HG02840 (cell line): ENCODE data around the gene PGD.
A peak's percentile ranks its signal among the peaks of the same experiment; 100 is the strongest.
"Not testable (repeated sequence)": the region's sequence is repeated elsewhere in the genome, so short reads cannot be mapped to it uniquely, and the experiment has no call there.

Experiments used
- ATAC-seq: cut with Tn5 transposase; IDR thresholded peaks from one replicate; pipeline ENCODE4 v1.9.1; 2021; ENCODE audit warnings: mild to moderate bottlenecking, moderate library complexity, moderate number of reproducible peaks; ENCODE audit not compliant: unreplicated experiment, low FRiP score

PGD gene

DNA sequence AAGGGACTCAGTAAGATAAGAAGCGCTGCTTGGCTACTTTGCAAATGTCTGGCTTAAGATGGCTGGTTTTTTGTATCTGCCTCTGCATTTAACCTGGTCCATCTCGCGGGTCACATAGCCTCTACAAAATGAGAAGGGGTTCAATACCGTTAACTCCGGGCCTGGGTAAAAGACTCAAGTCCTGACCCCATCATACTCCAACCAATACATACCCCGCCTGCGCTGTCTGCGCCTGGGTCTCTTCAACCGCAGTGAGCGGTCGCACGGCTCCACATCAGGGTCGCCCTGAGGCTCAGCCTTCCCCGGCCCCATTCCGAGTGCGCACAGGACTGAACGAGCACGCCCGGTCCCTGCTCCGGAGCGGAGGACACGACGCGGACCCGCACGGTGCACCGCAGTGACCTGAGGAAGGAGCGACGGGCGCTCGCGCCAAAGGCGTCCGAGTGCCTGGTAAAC is 558 bp upstream of the PGD start:
- ATAC-seq: no peak

DNA sequence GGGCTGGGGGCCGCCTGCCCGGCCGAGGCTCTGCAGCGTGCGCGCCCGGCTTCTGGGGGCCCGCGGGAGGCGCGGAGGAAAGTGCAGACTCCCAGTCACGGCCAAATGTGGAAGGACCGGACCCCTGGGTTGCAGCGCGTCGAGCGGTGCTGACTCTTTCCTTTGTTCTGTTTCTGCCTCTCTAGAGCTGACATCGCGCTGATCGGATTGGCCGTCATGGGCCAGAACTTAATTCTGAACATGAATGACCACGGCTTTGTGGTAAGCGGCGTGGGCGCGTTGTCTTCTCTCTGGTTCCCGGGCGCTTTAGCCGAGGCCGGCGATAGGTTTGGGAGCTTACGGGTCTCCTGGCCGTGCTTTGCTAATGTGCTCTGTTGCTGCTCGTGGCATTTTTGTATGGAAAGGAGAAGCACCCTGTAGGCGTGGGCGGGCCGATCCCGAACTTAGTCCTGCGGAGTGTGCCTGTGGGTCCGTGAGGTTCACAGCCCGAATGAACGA is 629 bp downstream of the PGD start:
- ATAC-seq: no peak

GRCh38 chr1:10400013-10400412 is 1.1 kb downstream of the PGD start:
- no peak for ATAC-seq

GRCh38 chr1:10401281-10401680 is 2.4 kb downstream of the PGD start:
- ATAC-seq: no peak

- no peak for ATAC-seq
Observed at GRCh38 chr1:10402729-10403274, 3.9 kb downstream of the PGD start.

DNA sequence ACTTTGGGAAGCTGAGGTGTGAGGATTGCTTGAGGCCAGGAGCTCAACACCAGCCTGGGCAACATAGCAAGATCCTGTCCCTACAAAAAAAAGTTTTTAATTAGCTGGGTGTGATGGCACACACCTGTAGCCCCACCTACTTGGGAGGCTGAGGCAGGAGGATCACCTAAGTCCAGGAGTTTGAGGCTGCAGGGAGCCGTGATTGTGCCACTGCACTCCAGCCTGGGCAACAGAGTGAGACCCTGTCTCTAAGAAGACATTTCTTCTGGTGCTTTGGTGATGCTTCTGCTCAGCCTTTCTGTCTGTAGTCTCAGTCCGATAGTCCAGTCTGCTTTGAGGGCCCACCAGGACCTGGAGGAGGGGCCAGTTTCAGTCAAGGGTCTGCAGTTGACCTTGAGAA is 8.3 kb downstream of the PGD start:
- no peak for ATAC-seq

GRCh38 chr1:10415211-10415930 is 16.5 kb downstream of the PGD start:
- no peak for ATAC-seq

- not testable (repeated sequence) for ATAC-seq
Observed at GRCh38 chr1:10415967-10416366, 17.1 kb downstream of the PGD start.

- ATAC-seq: not testable (repeated sequence)
Observed at GRCh38 chr1:10418741-10419140, 19.9 kb downstream of the PGD start.

- no peak for ATAC-seq
Observed at GRCh38 chr1:10419351-10419750, 20.5 kb downstream of the PGD start.

- no peak for ATAC-seq
Observed at GRCh38 chr1:10421637-10422036, 22.8 kb downstream of the PGD start.

DNA sequence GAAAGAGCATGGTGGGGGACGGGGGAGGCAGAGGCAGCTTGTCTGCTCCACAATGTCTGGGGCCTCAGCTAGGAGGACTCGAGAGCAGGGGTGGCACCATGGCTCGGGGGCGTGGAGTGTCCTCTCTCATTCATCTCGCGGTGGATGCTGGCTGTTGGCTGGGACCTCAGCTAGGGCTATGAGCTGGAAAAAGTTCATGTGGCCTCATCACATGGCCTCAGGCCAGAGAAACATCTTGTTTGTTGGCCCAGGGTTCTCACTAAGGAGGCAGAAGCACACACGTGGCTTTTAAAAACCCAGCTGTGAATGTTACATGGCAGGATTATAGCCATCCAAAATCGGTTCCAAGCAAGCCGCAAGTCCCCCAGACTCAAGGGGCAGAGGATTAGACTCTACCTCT is 25.2 kb downstream of the PGD start:
- ATAC-seq: no peak

DNA sequence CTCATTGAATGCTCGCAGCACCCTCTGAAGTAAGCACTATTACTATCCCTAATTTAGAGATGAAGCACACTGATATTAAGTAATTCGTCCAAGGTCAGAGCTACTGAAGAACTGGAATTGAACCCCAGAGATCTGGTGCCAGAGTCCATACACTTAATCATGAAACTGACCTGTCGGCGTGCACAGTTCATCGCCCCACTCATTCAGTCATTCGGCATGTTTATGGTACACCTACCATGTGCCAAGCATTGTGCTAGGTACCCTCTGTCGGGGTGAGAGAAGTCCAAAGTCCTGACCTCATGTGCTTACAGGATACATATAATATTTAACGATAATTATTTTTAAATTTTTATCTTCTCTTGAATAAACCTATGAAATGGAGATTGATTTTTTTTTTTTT is 25.8 kb downstream of the PGD start:
- ATAC-seq: no peak

- ATAC-seq: not testable (repeated sequence)
Observed at GRCh38 chr1:10425826-10426534, 27.1 kb downstream of the PGD start.

GRCh38 chr1:10426535-10426848 is 27.6 kb downstream of the PGD start:
- ATAC-seq: not testable (repeated sequence)

DNA sequence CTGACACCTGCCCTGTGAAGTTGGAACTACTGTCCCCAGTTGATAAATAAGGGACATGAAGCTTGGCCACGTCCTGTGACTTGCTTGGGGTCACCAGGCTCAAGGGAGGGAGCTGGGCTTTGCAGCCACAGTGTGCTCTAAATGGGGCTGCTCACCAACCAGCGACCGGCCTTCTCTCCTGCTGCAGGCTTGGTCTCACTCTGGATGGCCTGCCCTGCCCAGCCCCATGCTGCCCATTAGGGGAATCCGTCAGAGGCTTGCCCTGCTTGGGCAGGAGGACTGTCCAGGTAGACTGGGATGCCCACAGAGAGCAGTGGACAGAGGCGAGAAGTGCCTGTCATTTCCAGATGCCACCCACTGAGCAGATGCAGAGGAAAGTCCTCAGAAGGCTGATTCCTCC is 30.1 kb downstream of the PGD start:
- no peak for ATAC-seq

DNA sequence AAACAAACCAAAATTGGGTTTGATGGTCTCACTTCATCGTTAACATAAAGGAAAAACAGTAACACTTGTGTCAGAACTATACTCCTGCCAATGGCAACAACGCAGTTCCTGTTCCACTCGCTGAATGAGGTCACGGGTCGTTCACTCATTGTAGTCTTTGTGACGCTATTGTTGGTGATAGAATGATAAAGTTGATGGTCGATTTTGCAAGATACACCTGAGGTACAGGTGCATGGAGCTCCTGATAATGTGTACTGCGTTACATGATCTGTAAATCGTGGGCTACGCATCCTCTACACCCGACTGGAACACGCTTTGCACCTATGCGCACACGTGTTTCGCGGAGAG is 31.0 kb downstream of the PGD start:
- peak; percentile 9 for ATAC-seq

DNA sequence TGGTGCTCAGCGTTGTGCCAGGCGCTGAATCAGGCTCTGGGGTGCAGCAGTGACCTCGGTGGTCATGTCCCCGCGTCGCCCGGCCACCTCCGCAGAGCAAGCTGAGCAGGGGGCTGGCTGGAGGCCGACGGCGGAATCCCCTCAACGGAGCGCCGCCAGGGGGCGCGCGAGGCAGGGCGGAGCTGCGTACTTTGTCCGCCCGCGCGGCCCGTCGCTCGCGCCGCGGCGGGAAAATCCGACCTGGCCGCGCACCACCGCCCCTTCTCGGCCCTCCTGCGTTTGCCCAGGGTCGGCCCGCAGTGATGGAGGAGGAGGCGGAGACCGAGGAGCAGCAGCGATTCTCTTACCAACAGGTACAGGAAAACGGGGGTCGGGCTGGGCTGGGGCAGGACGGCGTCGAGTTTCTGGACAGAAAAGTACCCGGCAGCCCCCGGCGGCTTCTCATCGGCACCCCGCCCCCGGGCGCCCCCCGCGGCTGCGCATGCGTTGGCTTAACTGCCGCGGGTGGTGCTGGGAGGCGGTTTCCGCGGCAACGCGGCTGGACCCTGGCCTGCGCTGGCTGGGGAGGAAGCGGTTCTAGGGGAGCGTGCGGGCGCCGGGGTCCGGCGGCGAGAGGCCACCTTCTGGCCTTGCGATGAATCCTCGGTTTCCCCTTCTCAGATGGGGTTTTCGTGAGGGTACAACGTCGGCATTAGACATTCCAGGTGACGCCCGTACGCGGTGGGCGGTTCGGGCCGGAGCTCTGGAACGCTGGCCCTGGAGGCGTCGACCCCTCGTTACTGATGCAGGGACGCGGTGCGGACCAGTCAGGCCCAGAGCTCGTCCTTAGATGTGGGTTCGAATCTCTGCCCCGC is 31.6 kb downstream of the PGD start, which contains the start of gene CENPS:
CENPS (plus strand) TSS at position 218 of the 854 bp plus-strand sequence; CDS start at position 303, 85 bp downstream.
- ATAC-seq: peak; percentile 78

GRCh38 chr1:10431070-10431730 is 32.3 kb downstream of the PGD start:
- ATAC-seq: no peak
